Endothelial cell of umbilical vein (primary cell): ENCODE measurements around the gene VAC14. TPM values are rescaled to one million over a fixed set of nuclear protein-coding genes. Genes with fewer than 3 reads are reported as not detected.
A peak's percentile ranks its signal among the peaks of the same experiment; 100 is the strongest.

Experiments
- BruUV-seq: library from RNA; stranded (reverse); fragments of 400-500 nt; replicated peaks from 2 replicates; lab custom pipeline; 2021; lab: Mats Ljungman, UMichigan
- CTCF ChIA-PET: fragments of 300-600, 350-600 bp; sonication (Branson Sonifier 250); formaldehyde crosslinking; loops from one replicate; lab custom pipeline; 2021; ENCODE audit warnings: antibody characterized with exemption, inconsistent platforms; lab: Charles Lee
- POLR2A ChIA-PET: fragments of 300-600, 350-600 bp; sonication (Branson Sonifier 250); formaldehyde crosslinking; loops from one replicate; lab custom pipeline; 2021; ENCODE audit warnings: antibody characterized with exemption, inconsistent platforms; lab: Charles Lee
- DNase-seq: peaks from one replicate; pipeline ENCODE4 v3.0.0-alpha.2; 2011; ENCODE audit warnings: low read depth, low spot score
- FAIRE-seq: peaks from 2 replicates; lab custom pipeline; 2011; peaks lifted over from hg19 to GRCh38; lab: Jason Lieb, UNC
- H2AFZ ChIP-seq: 2 replicates; pipeline ENCODE4 v1.6.0; 2012; ENCODE audit warnings: low read depth, low read length, control low read depth, inconsistent platforms
- H3K27ac ChIP-seq: 2 replicates; pipeline ENCODE4 v1.5.1; 2011; ENCODE audit warnings: low read depth, mild to moderate bottlenecking, control low read depth, low read length, moderate library complexity; ENCODE audit not compliant: insufficient read depth
- H3K27me3 ChIP-seq, 2 experiments: 2 replicates each; pipeline versions ENCODE4 v1.6.0 to v1.6.1; 2011; ENCODE audit warnings: low read length in 2 of 2, mixed read lengths in 1 of 2; ENCODE audit not compliant: control insufficient read depth in 2 of 2, insufficient read depth in 2 of 2
- H3K36me3 ChIP-seq, 2 experiments: 2 replicates in 1 of 2; 3 replicates in 1 of 2; pipeline ENCODE4 v1.5.1; 2011; ENCODE audit warnings: low read length in 2 of 2, mild to moderate bottlenecking in 1 of 2, moderate library complexity in 1 of 2; ENCODE audit not compliant: control insufficient read depth in 2 of 2, insufficient read depth in 2 of 2; ENCODE audit errors: extremely low read depth in 1 of 2
- H3K4me1 ChIP-seq: 3 replicates; pipeline ENCODE4 v1.5.1; 2011; ENCODE audit warnings: mild to moderate bottlenecking, low read length; ENCODE audit not compliant: control insufficient read depth, insufficient read depth; ENCODE audit errors: extremely low read depth
- H3K4me2 ChIP-seq: 2 replicates; pipeline ENCODE4 v1.6.1; 2011; ENCODE audit warnings: low read length, control low read depth, mixed read lengths; ENCODE audit not compliant: insufficient read depth
- H3K4me3 ChIP-seq, 3 experiments: fragments of 200-600 bp in 1 of 3; sonication (generic), shearing (Covaris generic) in 1 of 3; replicated peaks in 1 of 3; 2 replicates each; pipeline ENCODE4 v1.5.1; 2011 to 2016; ENCODE audit warnings: control low read depth in 3 of 3, low read length in 3 of 3, mild to moderate bottlenecking in 2 of 3, inconsistent platforms in 1 of 3, low read depth in 1 of 3, moderate library complexity in 1 of 3; ENCODE audit not compliant: insufficient read depth in 1 of 3
- H3K79me2 ChIP-seq: 2 replicates; pipeline ENCODE4 v1.6.0; 2012; ENCODE audit warnings: low read length, inconsistent platforms; ENCODE audit not compliant: control insufficient read depth, insufficient read depth
- H3K9ac ChIP-seq: replicated peaks from 2 replicates; pipeline ENCODE3; 2011; ENCODE audit warnings: low read length, control low read depth; ENCODE audit not compliant: insufficient read depth; ENCODE audit errors: extremely low read depth
- H3K9me1 ChIP-seq: replicated peaks from 3 replicates; pipeline ENCODE4 v1.6.0; 2011; ENCODE audit warnings: mild to moderate bottlenecking, low read length; ENCODE audit not compliant: control insufficient read depth, insufficient read depth; ENCODE audit errors: extremely low read depth
- H3K9me3 ChIP-seq: replicated peaks from 2 replicates; pipeline ENCODE4 v1.5.1; 2012; ENCODE audit warnings: low read length, inconsistent platforms; ENCODE audit not compliant: control insufficient read depth, insufficient read depth
- H4K20me1 ChIP-seq: replicated peaks from 2 replicates; pipeline ENCODE3; 2011; ENCODE audit warnings: mild to moderate bottlenecking, low read length; ENCODE audit not compliant: control insufficient read depth, insufficient read depth; ENCODE audit errors: extremely low read depth
- CTCF ChIP-seq, 2 donors: IDR thresholded peaks; 1 replicate in 1 of 2; 2 replicates in 1 of 2; pipeline ENCODE4 v1.5.1; 2011; ENCODE audit warnings: low read length in 2 of 2, mild to moderate bottlenecking in 2 of 2, moderate library complexity in 2 of 2, control low read depth in 1 of 2, inconsistent platforms in 1 of 2, low read depth in 1 of 2; ENCODE audit not compliant: insufficient read depth in 1 of 2; ENCODE audit errors: extremely low read depth in 1 of 2
- EZH2 ChIP-seq: IDR thresholded peaks from 2 replicates; pipeline ENCODE4 v1.6.1; 2012; ENCODE audit warnings: borderline replicate concordance, low read depth, mild to moderate bottlenecking, moderate library complexity, low read length, inconsistent platforms; ENCODE audit not compliant: severe bottlenecking
- FOS ChIP-seq: IDR thresholded peaks from 2 replicates; pipeline ENCODE4 v1.6.1; 2011; ENCODE audit warnings: mild to moderate bottlenecking, low read length, moderate library complexity, borderline replicate concordance; ENCODE audit not compliant: insufficient read depth
- GATA2 ChIP-seq: IDR thresholded peaks from 2 replicates; pipeline ENCODE4 v1.7.0; 2011; ENCODE audit warnings: low read depth, mild to moderate bottlenecking, moderate library complexity, mixed read lengths, low read length; ENCODE audit not compliant: insufficient read length, insufficient read depth
- JUN ChIP-seq: IDR thresholded peaks from 2 replicates; pipeline ENCODE4 v1.6.1; 2011; ENCODE audit warnings: borderline replicate concordance, low read depth; ENCODE audit not compliant: insufficient read length, insufficient read depth
- MAX ChIP-seq: IDR thresholded peaks from 2 replicates; pipeline ENCODE4 v1.6.1; 2011; ENCODE audit not compliant: insufficient read depth, insufficient read length
- MYC ChIP-seq: IDR thresholded peaks from one replicate; pipeline ENCODE4 v1.6.1; 2011; ENCODE audit warnings: mild to moderate bottlenecking, low read depth, low read length
- POLR2A ChIP-seq: IDR thresholded peaks from 2 replicates; pipeline ENCODE4 v1.6.1; 2012; ENCODE audit warnings: low read depth, mild to moderate bottlenecking, control low read depth, low read length
- POLR2AphosphoS5 ChIP-seq: IDR thresholded peaks from 2 replicates; pipeline ENCODE4 v1.6.1; 2012; ENCODE audit warnings: low read depth, mild to moderate bottlenecking, control low read depth, low read length, moderate library complexity; ENCODE audit not compliant: insufficient read depth
- dilution Hi-C: fragments of 300-500 bp; cut with MboI; formaldehyde crosslinking; loops from one replicate; pipeline ENCODE4 v1.15.0; 2019; ENCODE audit warnings: low sequenced_read_pairs; ENCODE audit not compliant: extremely low pct_ligation_motif_present
- intact Hi-C: fragments of 100-400 bp; cut with micrococcal nuclease; formaldehyde crosslinking; loops from one replicate; pipeline ENCODE4 v1.10.0; 2022
- polyA plus RNA-seq, 4 experiments: library from polyadenylated mRNA; depleted of rRNA in 3 of 4; stranded (reverse) in 3 of 4; unstranded in 1 of 4; fragments of >200 nt; gene quantifications; 2 replicates each; pipeline versions ENCODE4 v1.2.1 to v1.2.3, GENCODE V29; 2011 to 2012; ENCODE audit warnings: missing spikeins in 1 of 4
- total RNA-seq: library from RNA; stranded (reverse); gene quantifications from 2 replicates; pipeline ENCODE4 v1.2.3, GENCODE V29; 2021

The VAC14 gene
- total and polyA plus RNA-seq, 2 donors (not counting 3 experiments of a cell fraction or from before 2014, with no cell fraction given), result 37.6 to 57.9 TPM

DNA sequence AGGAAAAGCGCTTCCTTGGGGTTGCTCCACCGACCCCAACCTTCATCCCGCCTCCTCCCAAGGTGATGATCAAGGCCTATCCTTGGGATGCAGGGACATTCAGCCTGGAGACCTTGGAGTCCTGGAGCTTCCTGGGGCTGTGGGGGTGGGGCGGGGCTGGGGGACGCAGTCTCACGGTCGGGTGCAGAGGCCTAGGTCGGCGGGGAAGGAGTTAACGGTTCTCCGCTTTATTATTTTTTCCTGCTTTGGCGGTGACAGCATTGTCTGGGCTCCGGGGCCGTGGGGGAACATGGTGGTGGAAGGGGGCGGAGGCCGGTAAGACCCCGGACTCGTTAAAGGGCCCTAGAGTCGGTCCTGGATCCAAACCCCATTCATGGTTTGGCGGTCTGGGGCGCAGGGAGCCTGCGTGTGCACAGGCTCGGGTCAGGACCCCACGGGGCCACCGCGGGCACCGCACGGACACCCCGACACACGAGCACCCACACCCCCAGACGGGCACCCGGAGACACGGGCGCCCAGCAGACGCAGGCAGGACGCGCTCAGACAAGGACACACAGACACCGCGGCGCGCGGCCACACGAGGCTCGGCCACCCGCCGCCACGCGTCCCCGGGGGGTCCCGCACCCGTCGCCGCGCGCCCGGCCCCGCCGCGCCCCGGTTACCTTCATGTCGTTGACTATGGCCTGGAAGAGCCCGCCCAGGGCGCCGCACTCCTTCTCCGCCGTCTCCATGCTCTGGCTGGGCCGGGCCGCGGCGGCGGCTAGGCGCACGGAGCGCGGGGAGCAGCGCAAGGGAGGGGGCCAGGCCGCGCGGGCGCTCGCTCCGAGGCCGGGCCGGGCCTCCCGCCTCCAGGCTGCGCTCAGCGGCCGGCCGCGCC, 115.7 kb downstream of the VAC14 start:
- Histone ChIP-seq H3K4me2 (peak overlapping the region; percentile 76), H3K9me3 (no peaks in the 10 kb centered on the region), H3K27me3 (no peaks in the 10 kb centered on the region), H3K36me3 (peaks cover 0 to 4% of the 10 kb centered on the region in 2 experiments), H3K9me1 (no peaks in the 10 kb centered on the region), H3K9ac (peak overlapping the region; percentile 62), H2AFZ (peak overlapping the region; percentile 17), H4K20me1 (no peaks in the 10 kb centered on the region), H3K4me1 (peaks cover 21% of the 10 kb centered on the region), H3K4me3 (peak overlapping the region; percentile 58 to 94 (median 61)), H3K79me2 (peaks cover 33% of the 10 kb centered on the region), H3K27ac (peak overlapping the region; percentile 30)
- no peak for FAIRE-seq
- CTCF ChIA-PET, result interaction anchor here (1.9 to 5.1 kb wide), 2 partner anchors 53 to 85 kb away, joined by 9 to 53 read pairs; no protein-coding TSS in a partner anchor
- BruUV-seq, result no TSS peak
- DNase-seq, result no peak
- TF ChIP-seq FOS (no peak), MAX (no peak), EZH2 (no peak), CTCF (IDR thresholded peaks at IDR 0.05; ENCODE audit: extremely low read depth in 1 of 2, insufficient read depth in 1 of 2, low read depth in 1 of 2, low read length in 2 of 2) (no peak), POLR2A (no peak), JUN (no peak), POLR2AphosphoS5 (no peak), MYC (no peak), GATA2 (no peak)
- intact Hi-C loops, result loop anchor here (1.0 to 5.0 kb wide), 2 partner anchors 53 to 1498 kb away; partner anchors contain the start of gene SNTB2
- dilution Hi-C loops, result no loop called here
- POLR2A ChIA-PET, result interaction anchor here (0.6 kb wide), 1 partner anchor 85 kb away, joined by 3 read pairs; no protein-coding TSS in a partner anchor
